SK-N-MC (cell line): ENCODE data around the gene NR0B2.
A peak's percentile ranks its signal among the peaks of the same experiment; 100 is the strongest.
"Not testable (repeated sequence)": the region's sequence is repeated elsewhere in the genome, so short reads cannot be mapped to it uniquely, and the experiment has no call there.

ENCODE experiments used
- DNase-seq: peaks from one replicate; pipeline ENCODE4 v3.0.0-alpha.2; 2011; ENCODE audit warnings: low read depth, low spot score
- H3K27ac ChIP-seq: fragments of 200-600 bp; sonication (generic); 2 replicates; pipeline ENCODE4 v1.5.1; 2016; ENCODE audit warnings: mixed run types
- H3K36me3 ChIP-seq: fragments of 200-600 bp; sonication (generic); 2 replicates; pipeline ENCODE4 v1.6.1; 2017; ENCODE audit warnings: antibody characterized with exemption, low read length, mixed read lengths; ENCODE audit not compliant: insufficient read depth
- H3K4me3 ChIP-seq: fragments of 200-600 bp; sonication (generic); 2 replicates; pipeline ENCODE4 v1.5.1; 2016
- H3K9ac ChIP-seq: fragments of 200-600 bp; sonication (generic); 2 replicates; pipeline ENCODE4 v1.8.0; 2017; ENCODE audit warnings: mixed run types, mixed read lengths; ENCODE audit not compliant: insufficient read length
- H3K9me3 ChIP-seq: fragments of 200-600 bp; sonication (generic); 2 replicates; pipeline ENCODE4 v1.6.1; 2017; ENCODE audit warnings: low read depth, mild to moderate bottlenecking, antibody characterized with exemption, low read length, moderate library complexity, mixed read lengths
- EZH2 ChIP-seq: fragments of 200-600 bp; sonication (generic); IDR thresholded peaks from one replicate; pipeline ENCODE4 v1.6.1; 2017; ENCODE audit warnings: antibody characterized with exemption
- FOXP2 ChIP-seq: optimal IDR thresholded peaks from 2 replicates; pipeline ENCODE3; 2011; ENCODE audit warnings: mild to moderate bottlenecking, moderate library complexity; ENCODE audit not compliant: insufficient read depth; ENCODE audit errors: extremely low read length, control extremely low read depth
- POLR2AphosphoS5 ChIP-seq: IDR thresholded peaks from 2 replicates; pipeline ENCODE4 v1.6.1; 2012; ENCODE audit warnings: mild to moderate bottlenecking, low read depth, low read length, borderline replicate concordance

NR0B2 gene

GRCh38 chr1:26888231-26888630, 25.5 kb downstream of the NR0B2 start:
- TF ChIP-seq POLR2AphosphoS5 (no peak), EZH2 (no peak), FOXP2 (no peak)
- Histone ChIP-seq H3K36me3 (peaks cover 51% of the 10 kb centered on the region), H3K27ac (no peak overlapping the region), H3K4me3 (no peak overlapping the region), H3K9me3 (no peaks in the 10 kb centered on the region), H3K9ac (peak overlapping the region; percentile 33)
- DNase-seq = no peak

- no peak for TF ChIP-seq POLR2AphosphoS5
- TF ChIP-seq FOXP2 = no peak
- no peak for DNase-seq
- peaks cover 51% of the 10 kb centered on the region for H3K36me3 ChIP-seq
Measured at GRCh38 chr1:26887125-26887524, 26.6 kb downstream of the NR0B2 start.

GRCh38 chr1:26882696-26883463, 30.9 kb downstream of the NR0B2 start:
- Histone ChIP-seq H3K9me3 (no peaks in the 10 kb centered on the region), H3K27ac (no peak overlapping the region), H3K4me3 (no peak overlapping the region), H3K9ac (no peak overlapping the region), H3K36me3 (peaks cover 56% of the 10 kb centered on the region)
- no peak for DNase-seq
- TF ChIP-seq POLR2AphosphoS5 (no peak), FOXP2 (no peak), EZH2 (no peak)

More at GRCh38 chr1:26887125-26887524, 26.6 kb downstream of the NR0B2 start:
- no peak overlapping the region for H3K9ac ChIP-seq
- H3K27ac ChIP-seq = no peak overlapping the region
- H3K4me3 ChIP-seq = no peak overlapping the region
- H3K9me3 ChIP-seq = no peaks in the 10 kb centered on the region

GRCh38 chr1:26881611-26882010, 32.2 kb downstream of the NR0B2 start:
- H3K36me3 ChIP-seq = peaks cover 55% of the 10 kb centered on the region; the same call in 1 of the 2 replicates
- not testable (repeated sequence) for H3K4me3 ChIP-seq, DNase-seq, H3K9me3 ChIP-seq, H3K9ac ChIP-seq, H3K27ac ChIP-seq

GRCh38 chr1:26879793-26880192, 34.0 kb downstream of the NR0B2 start:
- Histone ChIP-seq H3K9ac (no peak overlapping the region), H3K36me3 (peaks cover 46% of the 10 kb centered on the region; the same call in 1 of the 2 replicates), H3K4me3 (no peak overlapping the region), H3K9me3 (no peaks in the 10 kb centered on the region), H3K27ac (no peak overlapping the region)
- DNase-seq = no peak
- TF ChIP-seq FOXP2 (no peak), POLR2AphosphoS5 (no peak), EZH2 (no peak)

GRCh38 chr1:26877326-26877725, 36.4 kb downstream of the NR0B2 start:
- no peak overlapping the region for H3K27ac ChIP-seq

GRCh38 chr1:26874896-26875295, 38.9 kb downstream of the NR0B2 start:
- Histone ChIP-seq H3K9me3 (no peaks in the 10 kb centered on the region), H3K9ac (no peak overlapping the region), H3K4me3 (no peak overlapping the region), H3K36me3 (peaks cover 11% of the 10 kb centered on the region; the same call in 1 of the 2 replicates), H3K27ac (no peak overlapping the region)
- DNase-seq = no peak
- TF ChIP-seq POLR2AphosphoS5 = no peak

More at GRCh38 chr1:26877326-26877725, 36.4 kb downstream of the NR0B2 start:
- H3K9ac ChIP-seq = no peak overlapping the region
- no peaks in the 10 kb centered on the region for H3K9me3 ChIP-seq
- TF ChIP-seq EZH2 = no peak
- no peak for TF ChIP-seq POLR2AphosphoS5
- no peak for TF ChIP-seq FOXP2
- H3K36me3 ChIP-seq = peaks cover 25% of the 10 kb centered on the region; the same call in 1 of the 2 replicates
- H3K4me3 ChIP-seq = no peak overlapping the region
- no peak for DNase-seq

- H3K9ac ChIP-seq, H3K9me3 ChIP-seq, H3K36me3 ChIP-seq, H3K27ac ChIP-seq, DNase-seq, H3K4me3 ChIP-seq: not testable (repeated sequence)
Measured at GRCh38 chr1:26873097-26873496, 40.7 kb downstream of the NR0B2 start.
